Measurements from ENCODE around the gene KRT72. TPM values are rescaled to one million over a fixed set of nuclear protein-coding genes. Genes with fewer than 3 reads are reported as not detected.
A peak's percentile ranks its signal among the peaks of the same experiment; 100 is the strongest.

Gene KRT72
- total RNA-seq, 4 donors from 2014 or later: not detected

- peaks cover 0 to 63% (median 9%) of the 10 kb centered on the region in 4 donors for H3K27me3 ChIP-seq
- H3K4me3 ChIP-seq: no peak overlapping the region
- H3K4me1 ChIP-seq: no peaks in the 10 kb centered on the region
- H3K27ac ChIP-seq (replicated peaks in 1 of 4): no peak overlapping the region
- DNase-seq (ENCODE audit: extremely low spot score): peak; percentile 74
- TF ChIP-seq POLR2AphosphoS5 (IDR thresholded peaks at IDR 0.05): no peak
- TF ChIP-seq POLR2A (IDR thresholded peaks at IDR 0.05; ENCODE audit: low read depth): no peak
- no peak for TF ChIP-seq EP300 (IDR thresholded peaks at IDR 0.05)
- TF ChIP-seq CTCF (IDR thresholded peaks at IDR 0.05): no peak
- 79% methylated on average over 2 of the region's 2 CpGs for WGBS
- no peaks in the 10 kb centered on the region for H3K9me3 ChIP-seq
- no peaks in the 10 kb centered on the region for H3K36me3 ChIP-seq
- intact Hi-C loops (cut with DNase I): no loop called here
Measured at GRCh38 chr12:52603314-52603713, 2.1 kb upstream of the KRT72 start.

GRCh38 chr12:52602552-52602951 is 1.3 kb upstream of the KRT72 start:
- Histone ChIP-seq H3K27ac (replicated peaks in 1 of 4) (no peak overlapping the region), H3K36me3 (no peaks in the 10 kb centered on the region), H3K27me3 (peaks cover 0 to 56% (median 9%) of the 10 kb centered on the region in 4 donors), H3K4me1 (no peaks in the 10 kb centered on the region), H3K4me3 (no peak overlapping the region), H3K9me3 (no peaks in the 10 kb centered on the region)
- intact Hi-C loops (cut with DNase I): no loop called here
- peak; percentile 55 for DNase-seq (ENCODE audit: extremely low spot score)
- 77% methylated on average over 5 of the region's 5 CpGs for WGBS
- TF ChIP-seq EP300 (IDR thresholded peaks at IDR 0.05) (no peak), POLR2A (IDR thresholded peaks at IDR 0.05; ENCODE audit: low read depth) (no peak), CTCF (IDR thresholded peaks at IDR 0.05) (no peak), POLR2AphosphoS5 (IDR thresholded peaks at IDR 0.05) (no peak)

GRCh38 chr12:52601671-52602070 is 408 bp upstream of the KRT72 start:
- TF ChIP-seq EP300 (IDR thresholded peaks at IDR 0.05): no peak
- TF ChIP-seq POLR2A (IDR thresholded peaks at IDR 0.05; ENCODE audit: low read depth): no peak
- TF ChIP-seq POLR2AphosphoS5 (IDR thresholded peaks at IDR 0.05): no peak
- no peak for TF ChIP-seq CTCF (IDR thresholded peaks at IDR 0.05)
- intact Hi-C loops (cut with DNase I): no loop called here
- Histone ChIP-seq H3K9me3 (no peaks in the 10 kb centered on the region), H3K27ac (replicated peaks in 1 of 4) (no peak overlapping the region), H3K4me3 (no peak overlapping the region), H3K36me3 (no peaks in the 10 kb centered on the region), H3K4me1 (no peaks in the 10 kb centered on the region), H3K27me3 (peaks cover 0 to 56% (median 9%) of the 10 kb centered on the region in 4 donors)
- WGBS: 74% methylated on average over 4 of the region's 4 CpGs
- peak; percentile 42 for DNase-seq (ENCODE audit: extremely low spot score)

GRCh38 chr12:52600475-52600874 is 788 bp downstream of the KRT72 start:
- Histone ChIP-seq H3K36me3 (no peaks in the 10 kb centered on the region), H3K27me3 (peaks cover 0 to 56% (median 9%) of the 10 kb centered on the region in 4 donors), H3K4me3 (no peak overlapping the region), H3K4me1 (no peaks in the 10 kb centered on the region), H3K9me3 (no peaks in the 10 kb centered on the region), H3K27ac (replicated peaks in 1 of 4) (no peak overlapping the region)
- WGBS: 84% methylated on average over 12 of the region's 12 CpGs
- DNase-seq (ENCODE audit: extremely low spot score): peak; percentile 29
- intact Hi-C loops (cut with DNase I): no loop called here
- TF ChIP-seq CTCF (IDR thresholded peaks at IDR 0.05) (no peak), POLR2A (IDR thresholded peaks at IDR 0.05; ENCODE audit: low read depth) (no peak), EP300 (IDR thresholded peaks at IDR 0.05) (no peak)

- Histone ChIP-seq H3K36me3 (no peaks in the 10 kb centered on the region), H3K4me3 (no peak overlapping the region), H3K27me3 (peaks cover 0 to 55% (median 9%) of the 10 kb centered on the region in 4 donors), H3K4me1 (no peaks in the 10 kb centered on the region), H3K9me3 (no peaks in the 10 kb centered on the region), H3K27ac (replicated peaks in 1 of 4) (no peak overlapping the region)
- peak; percentile 53 for DNase-seq (ENCODE audit: extremely low spot score)
- WGBS: 80% methylated on average over 2 of the region's 2 CpGs
- TF ChIP-seq EP300 (IDR thresholded peaks at IDR 0.05) (no peak), CTCF (IDR thresholded peaks at IDR 0.05) (no peak), POLR2A (IDR thresholded peaks at IDR 0.05; ENCODE audit: low read depth) (no peak), POLR2AphosphoS5 (IDR thresholded peaks at IDR 0.05) (no peak)
- intact Hi-C loops (cut with DNase I): no loop called here
Measured at GRCh38 chr12:52600071-52600470, 1.2 kb downstream of the KRT72 start.

All from esophagus muscularis mucosa (tissue), 4 donors.